Keratinocyte (primary cell): ENCODE measurements around the gene RERG.

ENCODE experiments used
- CTCF ChIP-seq, 3 experiments: IDR thresholded peaks in 1 of 3; conservative IDR thresholded peaks in 1 of 3; optimal IDR thresholded peaks in 1 of 3; 2 replicates in 2 of 3; 3 replicates in 1 of 3; pipeline versions ENCODE3 to v1.5.1; 2011; ENCODE audit warnings: low read length in 3 of 3, mild to moderate bottlenecking in 3 of 3, moderate library complexity in 2 of 3, control low read depth in 1 of 3, inconsistent platforms in 1 of 3; ENCODE audit not compliant: insufficient read depth in 2 of 3; ENCODE audit errors: extremely low read depth in 1 of 3
- EZH2 ChIP-seq: IDR thresholded peaks from one replicate; pipeline ENCODE4 v1.6.1; 2012; ENCODE audit warnings: inconsistent platforms, mild to moderate bottlenecking, low read length, moderate library complexity

GRCh38 chr12:15092826-15093225 is 128.4 kb downstream of the RERG start:
- TF ChIP-seq EZH2 (no peak), CTCF (optimal IDR thresholded peaks at IDR 0.05 in 1 of 3, IDR thresholded peaks at IDR 0.05 in 1 of 3, conservative IDR thresholded peaks at IDR 0.05 in 1 of 3; ENCODE audit: extremely low read depth in 1 of 3, insufficient read depth in 2 of 3, low read length in 3 of 3) (no peak)
